K562 (cell line): ENCODE data around the gene CDHR2. TPM values are rescaled to one million over a fixed set of nuclear protein-coding genes. Genes with fewer than 3 reads are reported as not detected.

Experiments
- CHD1 ChIP-seq: fragments of 200-600 bp; sonication (generic); IDR thresholded peaks from one replicate; pipeline ENCODE4 v1.6.1; 2012; ENCODE audit warnings: mild to moderate bottlenecking, moderate library complexity, low read length, inconsistent platforms
- E2F8 ChIP-seq: fragments of 450-650 bp; IDR thresholded peaks from 2 replicates; pipeline ENCODE4 v1.7.1; 2018; ENCODE audit warnings: mild to moderate bottlenecking, low read depth; ENCODE audit not compliant: partially characterized antibody
- GABPB1 ChIP-seq: sonication (generic); formaldehyde crosslinking; IDR thresholded peaks from 2 replicates; pipeline ENCODE4 v1.8.0; 2022; ENCODE audit warnings: mild to moderate bottlenecking, missing genetic modification reagents
- KDM1A ChIP-seq, 2 experiments: fragments of 450-650 bp; IDR thresholded peaks; 2 replicates each; pipeline ENCODE4 v1.6.1; 2016; ENCODE audit warnings: mild to moderate bottlenecking in 2 of 2
- SRSF1 ChIP-seq: fragments of 200-400 bp; formaldehyde crosslinking; IDR thresholded peaks from 2 replicates; pipeline ENCODE4 v1.6.1; 2017; ENCODE audit warnings: mild to moderate bottlenecking, low read depth, low read length, moderate library complexity
- ZBTB49 ChIP-seq: sonication (generic); formaldehyde crosslinking; IDR thresholded peaks from 2 replicates; pipeline ENCODE4 v1.8.0; 2022; ENCODE audit warnings: missing genetic modification reagents, mild to moderate bottlenecking, borderline replicate concordance
- ZBTB5 ChIP-seq: fragments of 450-650 bp; IDR thresholded peaks from 2 replicates; pipeline ENCODE4 v1.6.1; 2017; ENCODE audit warnings: antibody characterized with exemption
- ZNF253 ChIP-seq: fragments of 250-450 bp; sonication (Bioruptor Pico); conservative IDR thresholded peaks from 2 replicates; pipeline ENCODE4 v1.6.1; 2021; ENCODE audit warnings: mild to moderate bottlenecking
- ZNF699 ChIP-seq: fragments of 250-450 bp; sonication (Bioruptor Pico); IDR thresholded peaks from 2 replicates; pipeline ENCODE4 v1.8.0; 2021; ENCODE audit warnings: mild to moderate bottlenecking, moderate library complexity; ENCODE audit not compliant: insufficient replicate concordance
- polyA plus RNA-seq, 8 experiments: library from polyadenylated mRNA; depleted of rRNA in 4 of 8; stranded (reverse) in 5 of 8; unstranded in 3 of 8; fragments of >200 nt; fragmentation: Nextera tagmentation in 2 of 8; fragmentation: Illumina TruSeq in 1 of 8; extraction: Ambion mirVana in 2 of 8; extraction: Trizol in 1 of 8; gene quantifications; 2 replicates each; pipeline versions ENCODE4 v1.2.1 to v1.2.3, GENCODE V29; 2011 to 2014; ENCODE audit warnings: inconsistent platforms in 1 of 8, missing spikeins in 1 of 8
- total RNA-seq, 7 experiments: library from RNA; depleted of rRNA in 6 of 7; stranded (reverse); fragments of >200 nt in 6 of 7; fragmentation: Illumina TruSeq in 2 of 7; extraction: Trizol in 2 of 7; gene quantifications; 2 replicates each; pipeline versions ENCODE4 v1.2.1 to v1.2.3, GENCODE V29; 2011 to 2021; ENCODE audit warnings: low replicate concordance in 1 of 7
- TF ChIP-seq, protein P1 (sequence below): fragments of 200-400 bp; formaldehyde crosslinking; IDR thresholded peaks from 2 replicates; pipeline ENCODE4 v1.6.1; 2017; ENCODE audit warnings: mild to moderate bottlenecking, low read depth, low read length, moderate library complexity

The CDHR2 gene
- total and polyA plus RNA-seq, 9 of the 15 experiments (the other 6 are each of a cell fraction or from before 2014, with no cell fraction given), result 0.01 to 0.62 (median 0.09) TPM; not detected in 2

DNA sequence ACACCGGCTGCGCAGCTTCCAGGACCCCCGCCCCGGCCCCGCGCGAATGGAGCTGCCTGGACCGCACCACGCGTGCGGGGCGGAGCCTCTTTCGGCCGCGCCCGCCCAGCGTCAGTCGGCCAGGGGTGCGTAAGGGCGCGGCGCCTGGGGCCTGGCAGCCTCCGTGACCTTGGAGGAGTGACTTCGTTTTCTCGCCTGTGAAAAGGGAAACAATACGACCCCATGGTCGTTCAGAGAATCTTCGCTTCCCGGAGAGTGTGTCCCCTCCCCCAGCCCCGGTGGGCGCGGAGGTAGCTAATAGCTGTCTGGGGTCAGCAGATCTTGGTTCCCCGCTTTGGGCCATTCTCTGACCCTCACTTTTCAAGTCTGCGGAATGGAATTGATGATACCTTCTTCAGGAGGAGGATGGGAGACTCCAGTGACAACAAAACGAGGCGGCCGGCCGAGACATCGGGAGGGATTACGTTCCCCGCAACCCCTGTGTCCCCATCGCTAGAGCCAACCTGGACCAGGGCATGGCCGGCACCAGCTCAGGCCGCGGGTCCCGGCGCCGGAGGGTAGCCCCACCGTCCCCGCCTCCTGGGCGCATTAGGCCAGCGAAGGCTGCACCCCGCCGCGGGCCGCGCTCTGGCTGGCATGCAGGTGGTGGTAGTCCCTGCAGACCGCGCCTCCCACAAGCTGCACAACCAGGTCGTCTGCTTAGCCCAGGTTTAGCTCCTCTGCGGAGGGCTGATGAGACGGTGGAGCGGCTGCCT, 5.5 kb upstream of the CDHR2 start (continued):
- TF ChIP-seq E2F8, result no peak
- TF ChIP-seq ZBTB49, result no peak
- TF ChIP-seq SRSF1, result no peak
- peak; percentile 60; the same call in 1 of the 2 replicates for TF ChIP-seq GABPB1 (CRISPR knock-in tag)
- no peak for TF ChIP-seq ZNF699
- TF ChIP-seq CHD1, result no peak
- no peak for TF ChIP-seq KDM1A (IDR thresholded peaks at IDR 0.05)
- TF ChIP-seq, protein P1, sequence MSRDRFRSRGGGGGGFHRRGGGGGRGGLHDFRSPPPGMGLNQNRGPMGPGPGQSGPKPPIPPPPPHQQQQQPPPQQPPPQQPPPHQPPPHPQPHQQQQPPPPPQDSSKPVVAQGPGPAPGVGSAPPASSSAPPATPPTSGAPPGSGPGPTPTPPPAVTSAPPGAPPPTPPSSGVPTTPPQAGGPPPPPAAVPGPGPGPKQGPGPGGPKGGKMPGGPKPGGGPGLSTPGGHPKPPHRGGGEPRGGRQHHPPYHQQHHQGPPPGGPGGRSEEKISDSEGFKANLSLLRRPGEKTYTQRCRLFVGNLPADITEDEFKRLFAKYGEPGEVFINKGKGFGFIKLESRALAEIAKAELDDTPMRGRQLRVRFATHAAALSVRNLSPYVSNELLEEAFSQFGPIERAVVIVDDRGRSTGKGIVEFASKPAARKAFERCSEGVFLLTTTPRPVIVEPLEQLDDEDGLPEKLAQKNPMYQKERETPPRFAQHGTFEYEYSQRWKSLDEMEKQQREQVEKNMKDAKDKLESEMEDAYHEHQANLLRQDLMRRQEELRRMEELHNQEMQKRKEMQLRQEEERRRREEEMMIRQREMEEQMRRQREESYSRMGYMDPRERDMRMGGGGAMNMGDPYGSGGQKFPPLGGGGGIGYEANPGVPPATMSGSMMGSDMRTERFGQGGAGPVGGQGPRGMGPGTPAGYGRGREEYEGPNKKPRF, result no peak
- no peak for TF ChIP-seq ZNF253 (CRISPR knock-in tag)
- no peak for TF ChIP-seq ZBTB5
